ENCODE measurements around the gene BIRC5.

- TF ChIP-seq CTCF (IDR thresholded peaks at IDR 0.05) (no peak), POLR2A (IDR thresholded peaks at IDR 0.05) (no peak)
Observed at GRCh38 chr17:78196716-78197115, 17.3 kb upstream of the BIRC5 start.
